GM23338 (cell line): ENCODE results near the gene USP2. TPM values are rescaled to one million over a fixed set of nuclear protein-coding genes. Genes with fewer than 3 reads are reported as not detected.

Source experiments
- ATAC-seq: fragments of 200-7000 bp; cut with Tn5 transposase; 3 replicates; pipeline ENCODE4 v1.9.1; 2020
- DNase-seq: peaks from one replicate; pipeline ENCODE4 v3.0.0-alpha.2; 2015; ENCODE audit warnings: low spot score
- H2AFZ ChIP-seq: fragments of 200-600 bp; sonication (generic); 2 replicates; pipeline ENCODE4 v1.8.0; 2016; ENCODE audit warnings: antibody characterized with exemption, mild to moderate bottlenecking, moderate library complexity
- H3F3A ChIP-seq: fragments of 200-600 bp; sonication (generic); replicated peaks from 2 replicates; pipeline ENCODE4 v1.8.0; 2017; ENCODE audit warnings: antibody characterized with exemption, mixed run types, low read depth
- H3K27ac ChIP-seq: fragments of 200-600 bp; sonication (generic); 2 replicates; pipeline ENCODE4 v1.6.1; 2016; ENCODE audit warnings: low read depth
- H3K27me3 ChIP-seq: fragments of 200-600 bp; sonication (generic); 2 replicates; pipeline ENCODE4 v1.8.0; 2016; ENCODE audit warnings: mild to moderate bottlenecking, mixed run types, moderate library complexity; ENCODE audit not compliant: insufficient read depth
- H3K36me3 ChIP-seq: fragments of 200-600 bp; sonication (generic); 2 replicates; pipeline ENCODE4 v1.8.0; 2016; ENCODE audit warnings: mild to moderate bottlenecking; ENCODE audit not compliant: insufficient read depth
- H3K4me1 ChIP-seq: fragments of 200-600 bp; sonication (generic); 2 replicates; pipeline ENCODE4 v1.8.0; 2016; ENCODE audit warnings: mild to moderate bottlenecking, moderate library complexity; ENCODE audit not compliant: insufficient read depth
- H3K4me2 ChIP-seq: fragments of 200-600 bp; sonication (generic); 2 replicates; pipeline ENCODE4 v1.7.1; 2017; ENCODE audit warnings: mixed run types
- H3K4me3 ChIP-seq: fragments of 200-600 bp; sonication (generic); 2 replicates; pipeline ENCODE4 v1.6.1; 2016; ENCODE audit warnings: mixed run types
- H3K79me2 ChIP-seq: fragments of 200-600 bp; sonication (generic); replicated peaks from 2 replicates; pipeline ENCODE4 v1.8.0; 2017; ENCODE audit warnings: mild to moderate bottlenecking; ENCODE audit not compliant: insufficient read depth
- H3K9me2 ChIP-seq: fragments of 200-600 bp; sonication (generic); 2 replicates; pipeline ENCODE4 v1.8.0; 2017; ENCODE audit not compliant: insufficient read depth
- H4K20me1 ChIP-seq: fragments of 200-600 bp; sonication (generic); replicated peaks from 2 replicates; pipeline ENCODE4 v1.8.0; 2017; ENCODE audit warnings: mild to moderate bottlenecking; ENCODE audit not compliant: insufficient read depth
- H3K27ac Mint-ChIP-seq: 2 replicates; pipeline ENCODE4 v1.8.0; 2020; ENCODE audit warnings: inconsistent platforms, mild to moderate bottlenecking, moderate library complexity, mixed read lengths
- H3K27me3 Mint-ChIP-seq: 3 replicates; pipeline ENCODE4 v1.8.0; 2022; ENCODE audit warnings: low read depth, mild to moderate bottlenecking, moderate library complexity, mixed read lengths, inconsistent platforms; ENCODE audit not compliant: insufficient read depth, poor library complexity
- H3K36me3 Mint-ChIP-seq: 3 replicates; pipeline ENCODE4 v1.8.0; 2021; ENCODE audit warnings: low read depth, mild to moderate bottlenecking, inconsistent platforms, moderate library complexity, mixed read lengths
- H3K4me1 Mint-ChIP-seq: 3 replicates; pipeline ENCODE4 v1.8.0; 2020; ENCODE audit warnings: mild to moderate bottlenecking, inconsistent platforms, mixed read lengths
- H3K4me3 Mint-ChIP-seq: 3 replicates; pipeline ENCODE4 v1.8.0; 2021; ENCODE audit warnings: moderate library complexity, mild to moderate bottlenecking, inconsistent platforms, mixed read lengths
- H3K9me3 Mint-ChIP-seq: 3 replicates; pipeline ENCODE4 v1.8.0; 2020; ENCODE audit warnings: moderate library complexity, mild to moderate bottlenecking, inconsistent platforms, mixed read lengths
- CREB1 ChIP-seq: fragments of 250-450 bp; sonication (Bioruptor Pico); IDR thresholded peaks from 2 replicates; pipeline ENCODE4 v1.5.0; 2020; ENCODE audit warnings: low read depth, mild to moderate bottlenecking, moderate library complexity
- CTCF ChIP-seq, 2 experiments: fragments of 200-600 bp in 1 of 2; sonication (generic) in 1 of 2; conservative IDR thresholded peaks; 2 replicates each; pipeline versions ENCODE4 v1.5.1 to v1.6.1; 2016 to 2017; ENCODE audit warnings: antibody characterized with exemption in 2 of 2, low read depth in 2 of 2, mild to moderate bottlenecking in 2 of 2, moderate library complexity in 1 of 2
- JUNB ChIP-seq: IDR thresholded peaks from one replicate; pipeline ENCODE4 v1.6.1; 2016; ENCODE audit warnings: antibody characterized with exemption; ENCODE audit not compliant: unreplicated experiment
- POLR2AphosphoS5 ChIP-seq: IDR thresholded peaks from 2 replicates; pipeline ENCODE4 v1.6.1; 2016; ENCODE audit warnings: antibody characterized with exemption, low read depth
- STAT1 ChIP-seq: IDR thresholded peaks from one replicate; pipeline ENCODE4 v1.6.1; 2016; ENCODE audit warnings: antibody characterized with exemption; ENCODE audit not compliant: unreplicated experiment
- ZNF114 ChIP-seq: fragments of 250-450 bp; sonication (Bioruptor Pico); IDR thresholded peaks from 2 replicates; pipeline ENCODE4 v1.5.0; 2020; ENCODE audit warnings: mild to moderate bottlenecking, moderate library complexity
- ZNF331 ChIP-seq: fragments of 250-450 bp; sonication (Bioruptor Pico); IDR thresholded peaks from 2 replicates; pipeline ENCODE4 v1.5.0; 2020; ENCODE audit warnings: low read depth, mild to moderate bottlenecking, moderate library complexity
- polyA plus RNA-seq: library from polyadenylated mRNA; unstranded; fragments of >200 nt; fragmentation: Nextera tagmentation; extraction: Ambion mirVana; gene quantifications from 2 replicates; pipeline ENCODE4 v1.2.1, GENCODE V29; 2016
- total RNA-seq: library from RNA; depleted of rRNA; stranded (reverse); fragments of >200 nt; shearing (Covaris generic); gene quantifications from 2 replicates; pipeline ENCODE4 v1.2.3, GENCODE V29; 2014
- TF ChIP-seq, protein P1 (sequence below): IDR thresholded peaks from one replicate; pipeline ENCODE4 v1.6.1; 2018; ENCODE audit warnings: antibody characterized with exemption; ENCODE audit not compliant: unreplicated experiment

Gene USP2
- total and polyA plus RNA-seq, 2 experiments from 2014 or later: 4.9 to 5.0 TPM

- TF ChIP-seq, protein P1, sequence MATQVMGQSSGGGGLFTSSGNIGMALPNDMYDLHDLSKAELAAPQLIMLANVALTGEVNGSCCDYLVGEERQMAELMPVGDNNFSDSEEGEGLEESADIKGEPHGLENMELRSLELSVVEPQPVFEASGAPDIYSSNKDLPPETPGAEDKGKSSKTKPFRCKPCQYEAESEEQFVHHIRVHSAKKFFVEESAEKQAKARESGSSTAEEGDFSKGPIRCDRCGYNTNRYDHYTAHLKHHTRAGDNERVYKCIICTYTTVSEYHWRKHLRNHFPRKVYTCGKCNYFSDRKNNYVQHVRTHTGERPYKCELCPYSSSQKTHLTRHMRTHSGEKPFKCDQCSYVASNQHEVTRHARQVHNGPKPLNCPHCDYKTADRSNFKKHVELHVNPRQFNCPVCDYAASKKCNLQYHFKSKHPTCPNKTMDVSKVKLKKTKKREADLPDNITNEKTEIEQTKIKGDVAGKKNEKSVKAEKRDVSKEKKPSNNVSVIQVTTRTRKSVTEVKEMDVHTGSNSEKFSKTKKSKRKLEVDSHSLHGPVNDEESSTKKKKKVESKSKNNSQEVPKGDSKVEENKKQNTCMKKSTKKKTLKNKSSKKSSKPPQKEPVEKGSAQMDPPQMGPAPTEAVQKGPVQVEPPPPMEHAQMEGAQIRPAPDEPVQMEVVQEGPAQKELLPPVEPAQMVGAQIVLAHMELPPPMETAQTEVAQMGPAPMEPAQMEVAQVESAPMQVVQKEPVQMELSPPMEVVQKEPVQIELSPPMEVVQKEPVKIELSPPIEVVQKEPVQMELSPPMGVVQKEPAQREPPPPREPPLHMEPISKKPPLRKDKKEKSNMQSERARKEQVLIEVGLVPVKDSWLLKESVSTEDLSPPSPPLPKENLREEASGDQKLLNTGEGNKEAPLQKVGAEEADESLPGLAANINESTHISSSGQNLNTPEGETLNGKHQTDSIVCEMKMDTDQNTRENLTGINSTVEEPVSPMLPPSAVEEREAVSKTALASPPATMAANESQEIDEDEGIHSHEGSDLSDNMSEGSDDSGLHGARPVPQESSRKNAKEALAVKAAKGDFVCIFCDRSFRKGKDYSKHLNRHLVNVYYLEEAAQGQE: no peak
- peak; percentile 77 for TF ChIP-seq CREB1 (CRISPR knock-in tag)
- TF ChIP-seq ZNF331 (CRISPR knock-in tag): no peak
- TF ChIP-seq ZNF114 (CRISPR knock-in tag): no peak
- peak; percentile 83 to 94 for TF ChIP-seq CTCF (conservative IDR thresholded peaks at IDR 0.05; ENCODE audit: low read depth in 2 of 2)
- TF ChIP-seq STAT1: no peak
Measured at GRCh38 chr11:119356349-119357031, 25.0 kb downstream of the USP2 start (continued).

- no peak for DNase-seq
- Histone ChIP-seq H2AFZ (no peak overlapping the region), H3K4me1 (peaks cover 14% of the 10 kb centered on the region; the same call in 1 of the 2 replicates), H3K4me2 (peak overlapping the region; percentile 100), H3K9me2 (no peaks in the 10 kb centered on the region), H3K36me3 (no peaks in the 10 kb centered on the region), H3K27ac (no peak overlapping the region), H3F3A (0 out of 2 replicates have a peak, but pooled peaks cover 3% of the 10 kb centered on the region), H3K4me3 (no peak overlapping the region), H3K79me2 (no peaks in the 10 kb centered on the region), H3K27me3 (peaks cover 25% of the 10 kb centered on the region), H4K20me1 (no peaks in the 10 kb centered on the region; the same call in 1 of the 2 replicates)
- no peak for ATAC-seq
- H3K9me3 Mint-ChIP-seq: no peaks in the 10 kb centered on the region; the same call in 2 of the 3 replicates
- peaks cover 25% of the 10 kb centered on the region for H3K4me1 Mint-ChIP-seq
- 0 out of 3 replicates have a peak overlapping the region, but pooled peaks have one; percentile 19 for H3K4me3 Mint-ChIP-seq
- H3K27ac Mint-ChIP-seq: no peak overlapping the region
- H3K36me3 Mint-ChIP-seq: peaks cover 19% of the 10 kb centered on the region
- H3K27me3 Mint-ChIP-seq: peaks cover 14% of the 10 kb centered on the region
- TF ChIP-seq POLR2AphosphoS5: no peak
- no peak for TF ChIP-seq JUNB
- TF ChIP-seq, protein P1: no peak
- TF ChIP-seq CTCF (conservative IDR thresholded peaks at IDR 0.05; ENCODE audit: low read depth in 2 of 2): no peak
- no peak for TF ChIP-seq STAT1
Measured at GRCh38 chr11:119355091-119355843, 26.2 kb downstream of the USP2 start.
